Panc1 (cell line): ENCODE data around the gene COL5A1.

Experiments used
- POLR2AphosphoS5 ChIP-seq: IDR thresholded peaks from 2 replicates; pipeline ENCODE4 v1.6.1; 2012; ENCODE audit warnings: mild to moderate bottlenecking, low read depth, low read length, moderate library complexity
- SIN3A ChIP-seq: IDR thresholded peaks from 2 replicates; pipeline ENCODE4 v1.6.1; 2012; ENCODE audit warnings: low read depth, mild to moderate bottlenecking, low read length, moderate library complexity, borderline replicate concordance; ENCODE audit not compliant: insufficient read depth
- TF ChIP-seq, protein P1 (sequence below): fragments of 450-650 bp; IDR thresholded peaks from 2 replicates; pipeline ENCODE4 v1.5.1; 2017; ENCODE audit warnings: mild to moderate bottlenecking
- TF ChIP-seq, protein P2 (sequence below), 2 experiments: IDR thresholded peaks; 2 replicates each; pipeline ENCODE4 v1.6.1; 2011 to 2012; ENCODE audit warnings: low read depth in 2 of 2, control low read depth in 1 of 2, low read length in 1 of 2, mild to moderate bottlenecking in 1 of 2, moderate library complexity in 1 of 2; ENCODE audit not compliant: insufficient read depth in 1 of 2

GRCh38 chr9:134638502-134639090 is 3.0 kb upstream of the COL5A1 start:
- TF ChIP-seq, protein P1, sequence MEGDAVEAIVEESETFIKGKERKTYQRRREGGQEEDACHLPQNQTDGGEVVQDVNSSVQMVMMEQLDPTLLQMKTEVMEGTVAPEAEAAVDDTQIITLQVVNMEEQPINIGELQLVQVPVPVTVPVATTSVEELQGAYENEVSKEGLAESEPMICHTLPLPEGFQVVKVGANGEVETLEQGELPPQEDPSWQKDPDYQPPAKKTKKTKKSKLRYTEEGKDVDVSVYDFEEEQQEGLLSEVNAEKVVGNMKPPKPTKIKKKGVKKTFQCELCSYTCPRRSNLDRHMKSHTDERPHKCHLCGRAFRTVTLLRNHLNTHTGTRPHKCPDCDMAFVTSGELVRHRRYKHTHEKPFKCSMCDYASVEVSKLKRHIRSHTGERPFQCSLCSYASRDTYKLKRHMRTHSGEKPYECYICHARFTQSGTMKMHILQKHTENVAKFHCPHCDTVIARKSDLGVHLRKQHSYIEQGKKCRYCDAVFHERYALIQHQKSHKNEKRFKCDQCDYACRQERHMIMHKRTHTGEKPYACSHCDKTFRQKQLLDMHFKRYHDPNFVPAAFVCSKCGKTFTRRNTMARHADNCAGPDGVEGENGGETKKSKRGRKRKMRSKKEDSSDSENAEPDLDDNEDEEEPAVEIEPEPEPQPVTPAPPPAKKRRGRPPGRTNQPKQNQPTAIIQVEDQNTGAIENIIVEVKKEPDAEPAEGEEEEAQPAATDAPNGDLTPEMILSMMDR, result no peak
- TF ChIP-seq, protein P2, sequence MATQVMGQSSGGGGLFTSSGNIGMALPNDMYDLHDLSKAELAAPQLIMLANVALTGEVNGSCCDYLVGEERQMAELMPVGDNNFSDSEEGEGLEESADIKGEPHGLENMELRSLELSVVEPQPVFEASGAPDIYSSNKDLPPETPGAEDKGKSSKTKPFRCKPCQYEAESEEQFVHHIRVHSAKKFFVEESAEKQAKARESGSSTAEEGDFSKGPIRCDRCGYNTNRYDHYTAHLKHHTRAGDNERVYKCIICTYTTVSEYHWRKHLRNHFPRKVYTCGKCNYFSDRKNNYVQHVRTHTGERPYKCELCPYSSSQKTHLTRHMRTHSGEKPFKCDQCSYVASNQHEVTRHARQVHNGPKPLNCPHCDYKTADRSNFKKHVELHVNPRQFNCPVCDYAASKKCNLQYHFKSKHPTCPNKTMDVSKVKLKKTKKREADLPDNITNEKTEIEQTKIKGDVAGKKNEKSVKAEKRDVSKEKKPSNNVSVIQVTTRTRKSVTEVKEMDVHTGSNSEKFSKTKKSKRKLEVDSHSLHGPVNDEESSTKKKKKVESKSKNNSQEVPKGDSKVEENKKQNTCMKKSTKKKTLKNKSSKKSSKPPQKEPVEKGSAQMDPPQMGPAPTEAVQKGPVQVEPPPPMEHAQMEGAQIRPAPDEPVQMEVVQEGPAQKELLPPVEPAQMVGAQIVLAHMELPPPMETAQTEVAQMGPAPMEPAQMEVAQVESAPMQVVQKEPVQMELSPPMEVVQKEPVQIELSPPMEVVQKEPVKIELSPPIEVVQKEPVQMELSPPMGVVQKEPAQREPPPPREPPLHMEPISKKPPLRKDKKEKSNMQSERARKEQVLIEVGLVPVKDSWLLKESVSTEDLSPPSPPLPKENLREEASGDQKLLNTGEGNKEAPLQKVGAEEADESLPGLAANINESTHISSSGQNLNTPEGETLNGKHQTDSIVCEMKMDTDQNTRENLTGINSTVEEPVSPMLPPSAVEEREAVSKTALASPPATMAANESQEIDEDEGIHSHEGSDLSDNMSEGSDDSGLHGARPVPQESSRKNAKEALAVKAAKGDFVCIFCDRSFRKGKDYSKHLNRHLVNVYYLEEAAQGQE (IDR thresholded peaks at IDR 0.05; ENCODE audit: insufficient read depth in 1 of 2, low read depth in 2 of 2, low read length in 1 of 2), result no peak
- TF ChIP-seq POLR2AphosphoS5, result no peak
- no peak for TF ChIP-seq SIN3A
